A549 (cell line): ENCODE data around the gene GAA. TPM values are rescaled to one million over a fixed set of nuclear protein-coding genes. Genes with fewer than 3 reads are reported as not detected.

Experiments
- ATAC-seq, 2 experiments: fragments of 200-7000 bp in 1 of 2; fragments of >200 bp in 1 of 2; cut with Nextera tagmentation in 1 of 2; cut with Tn5 transposase in 1 of 2; 3 replicates each; pipeline versions ENCODE4 v1.8.0 to v1.9.1; 2018 to 2020; ENCODE audit warnings: mild to moderate bottlenecking in 1 of 2, moderate library complexity in 1 of 2
- CTCF ChIA-PET: fragments of 300-600 bp; sonication (Branson Sonifier 250); formaldehyde crosslinking; extraction: SDS; loops from one replicate; lab custom pipeline; 2021; ENCODE audit warnings: antibody characterized with exemption, inconsistent platforms; lab: Yijun Ruan, JAX
- POLR2A ChIA-PET: fragments of 350-600 bp; formaldehyde crosslinking; extraction: SDS; loops from one replicate; lab custom pipeline; 2021; ENCODE audit warnings: antibody characterized with exemption, inconsistent platforms; lab: Yijun Ruan, JAX
- DNase-seq, 2 experiments: peaks; one replicate each; pipeline versions ENCODE4 v3.0.0 to v3.0.0-alpha.2; 2011 to 2016; ENCODE audit warnings: low read depth in 1 of 2, low spot score in 1 of 2
- FAIRE-seq: peaks from 2 replicates; lab custom pipeline; 2011; peaks lifted over from hg19 to GRCh38; lab: Jason Lieb, UNC
- H3K27ac ChIP-seq, 2 experiments: fragments of >200 bp; sonication (Bioruptor Twin); formaldehyde crosslinking; 3 replicates each; pipeline ENCODE4 v1.5.1; 2016 to 2017
- H3K4me1 ChIP-seq: fragments of >200 bp; sonication (Bioruptor Twin); formaldehyde crosslinking; 3 replicates; pipeline ENCODE4 v1.6.1; 2016
- H3K4me2 ChIP-seq: fragments of >200 bp; sonication (Bioruptor Twin); formaldehyde crosslinking; 3 replicates; pipeline ENCODE4 v1.6.1; 2016
- H3K4me3 ChIP-seq: fragments of >200 bp; sonication (Bioruptor Twin); formaldehyde crosslinking; 3 replicates; pipeline ENCODE4 v1.5.1; 2016
- H3K9me3 ChIP-seq: fragments of >200 bp; sonication (Bioruptor Twin); formaldehyde crosslinking; 3 replicates; pipeline ENCODE4 v1.6.1; 2016
- CBX2 ChIP-seq: fragments of 200-600 bp; sonication (generic); IDR thresholded peaks from 2 replicates; pipeline ENCODE4 v1.6.1; 2016; ENCODE audit warnings: low read depth, mild to moderate bottlenecking, borderline replicate concordance
- CEBPB ChIP-seq, 2 experiments: fragments of >200 bp in 1 of 2; sonication (Bioruptor Twin) in 1 of 2; formaldehyde crosslinking in 1 of 2; IDR thresholded peaks; 2 replicates each; pipeline ENCODE4 v1.6.1; 2012 to 2016
- EHF ChIP-seq: fragments of 250-450 bp; sonication (Bioruptor Pico); IDR thresholded peaks from 2 replicates; pipeline ENCODE4 v1.5.0; 2020; ENCODE audit warnings: mild to moderate bottlenecking
- FOSB ChIP-seq: fragments of 250-450 bp; sonication (Bioruptor Pico); IDR thresholded peaks from 2 replicates; pipeline ENCODE4 v1.5.0; 2020; ENCODE audit warnings: mild to moderate bottlenecking, moderate library complexity
- FOSL2 ChIP-seq, 2 experiments: fragments of 450-650 bp in 1 of 2; fragments of >200 bp in 1 of 2; sonication (Bioruptor Twin) in 1 of 2; formaldehyde crosslinking; IDR thresholded peaks; 2 replicates each; pipeline versions ENCODE4 v1.5.0 to v1.6.1; 2016 to 2020; ENCODE audit warnings: mild to moderate bottlenecking in 1 of 2, moderate library complexity in 1 of 2
- HEYL ChIP-seq: fragments of 250-450 bp; sonication (Bioruptor Pico); IDR thresholded peaks from 2 replicates; pipeline ENCODE4 v1.8.0; 2021; ENCODE audit warnings: mild to moderate bottlenecking, moderate library complexity
- HOXB5 ChIP-seq: fragments of 250-450 bp; sonication (Bioruptor Pico); IDR thresholded peaks from 2 replicates; pipeline ENCODE4 v1.5.0; 2020; ENCODE audit warnings: mild to moderate bottlenecking, moderate library complexity
- JUN ChIP-seq, 2 experiments: fragments of >200 bp; sonication (Bioruptor Twin); formaldehyde crosslinking; IDR thresholded peaks; 2 replicates in 1 of 2; 3 replicates in 1 of 2; pipeline ENCODE4 v1.6.1; 2016 to 2017
- JUNB ChIP-seq: fragments of >200 bp; sonication (Bioruptor Twin); formaldehyde crosslinking; IDR thresholded peaks from 2 replicates; pipeline ENCODE4 v1.6.1; 2016
- KDM1A ChIP-seq: fragments of 200-600 bp; sonication (generic); IDR thresholded peaks from 2 replicates; pipeline ENCODE4 v1.6.1; 2016; ENCODE audit warnings: low read depth, mild to moderate bottlenecking
- MAFK ChIP-seq: fragments of 450-650 bp; IDR thresholded peaks from 2 replicates; pipeline ENCODE4 v1.6.1; 2014; ENCODE audit not compliant: partially characterized antibody
- MYC ChIP-seq: IDR thresholded peaks from 2 replicates; pipeline ENCODE4 v1.6.1; 2012; ENCODE audit warnings: mild to moderate bottlenecking, inconsistent platforms, low read length, improper control_type of control experiment, borderline replicate concordance
- RAD21 ChIP-seq, 2 experiments: fragments of >200 bp in 1 of 2; sonication (Bioruptor Twin) in 1 of 2; formaldehyde crosslinking in 1 of 2; IDR thresholded peaks in 1 of 2; conservative IDR thresholded peaks in 1 of 2; 2 replicates in 1 of 2; 3 replicates in 1 of 2; pipeline ENCODE4 v1.6.1; 2012 to 2018; ENCODE audit warnings: inconsistent platforms in 1 of 2
- RARB ChIP-seq: fragments of 250-450 bp; sonication (Bioruptor Pico); IDR thresholded peaks from 2 replicates; pipeline ENCODE4 v1.8.0; 2021; ENCODE audit warnings: mild to moderate bottlenecking, moderate library complexity
- RFX5 ChIP-seq: fragments of 450-650 bp; IDR thresholded peaks from 2 replicates; pipeline ENCODE4 v1.7.1; 2014; ENCODE audit warnings: antibody characterized with exemption, mild to moderate bottlenecking, moderate library complexity
- TP53 ChIP-seq: fragments of 250-450 bp; sonication (Bioruptor Pico); IDR thresholded peaks from 2 replicates; pipeline ENCODE4 v1.5.0; 2021; ENCODE audit warnings: mild to moderate bottlenecking, moderate library complexity
- ZSCAN20 ChIP-seq: fragments of 250-450 bp; sonication (Bioruptor Pico); IDR thresholded peaks from 2 replicates; pipeline ENCODE4 v1.8.0; 2022; ENCODE audit warnings: mild to moderate bottlenecking, moderate library complexity
- WGBS: methylation state at CpG from one replicate; pipeline ENCODE4 v1.1.6; 2017; ENCODE audit errors: missing lambda C conversion rate; 5-methylcytosine and 5-hydroxymethylcytosine counted together
- polyA plus RNA-seq, 4 experiments: library from polyadenylated mRNA; depleted of rRNA in 3 of 4; stranded (reverse); fragments of >200 nt; fragmentation: RNase III in 1 of 4; extraction: RNeasy Plus Mini Kit Qiagen cat#74134 plus additional on column Dnase treatment in 1 of 4; gene quantifications; 2 replicates in 3 of 4; 3 replicates in 1 of 4; pipeline ENCODE4 v1.2.3, GENCODE V29; 2011 to 2017
- TF ChIP-seq, protein P1 (sequence below): fragments of 250-450 bp; sonication (Bioruptor Pico); IDR thresholded peaks from 2 replicates; pipeline ENCODE4 v1.5.0; 2020; ENCODE audit warnings: low read depth, mild to moderate bottlenecking, moderate library complexity
- TF ChIP-seq, protein P2 (sequence below): fragments of >200 bp; sonication (Bioruptor Twin); formaldehyde crosslinking; IDR thresholded peaks from 3 replicates; pipeline ENCODE4 v1.5.1; 2016
- TF ChIP-seq, protein P3 (sequence below): IDR thresholded peaks from 2 replicates; pipeline ENCODE4 v1.6.1; 2012
- TF ChIP-seq, protein P4 (sequence below): fragments of 200-600 bp; sonication (generic); IDR thresholded peaks from 2 replicates; pipeline ENCODE4 v1.6.1; 2016; ENCODE audit warnings: antibody characterized with exemption, mild to moderate bottlenecking, moderate library complexity

The GAA gene
- polyA plus RNA-seq, 2 of the 4 experiments (the other 2 are of a cell fraction) = 5.7 to 47.4 TPM

DNA sequence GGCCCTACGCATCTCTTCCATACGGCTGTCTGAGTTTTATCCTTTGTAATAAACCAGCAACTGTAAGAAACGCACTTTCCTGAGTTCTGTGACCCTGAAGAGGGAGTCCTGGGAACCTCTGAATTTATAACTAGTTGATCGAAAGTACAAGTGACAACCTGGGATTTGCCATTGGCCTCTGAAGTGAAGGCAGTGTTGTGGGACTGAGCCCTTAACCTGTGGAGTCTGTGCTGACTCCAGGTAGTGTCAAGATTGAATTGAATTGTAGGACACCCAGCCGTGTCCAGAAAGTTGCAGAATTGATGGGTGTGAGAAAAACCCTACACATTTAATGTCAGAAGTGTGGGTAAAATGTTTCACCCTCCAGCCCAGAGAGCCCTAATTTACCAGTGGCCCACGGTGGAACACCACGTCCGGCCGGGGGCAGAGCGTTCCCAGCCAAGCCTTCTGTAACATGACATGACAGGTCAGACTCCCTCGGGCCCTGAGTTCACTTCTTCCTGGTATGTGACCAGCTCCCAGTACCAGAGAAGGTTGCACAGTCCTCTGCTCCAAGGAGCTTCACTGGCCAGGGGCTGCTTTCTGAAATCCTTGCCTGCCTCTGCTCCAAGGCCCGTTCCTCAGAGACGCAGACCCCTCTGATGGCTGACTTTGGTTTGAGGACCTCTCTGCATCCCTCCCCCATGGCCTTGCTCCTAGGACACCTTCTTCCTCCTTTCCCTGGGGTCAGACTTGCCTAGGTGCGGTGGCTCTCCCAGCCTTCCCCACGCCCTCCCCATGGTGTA, 1.5 kb downstream of the GAA start:
- 86% methylated on average over 15 of the region's 15 CpGs for WGBS
- ChIA-PET CTCF (interaction anchor here (1.9 to 4.9 kb wide), 3 partner anchors 12 to 23 kb away, joined by 8 to 176 read pairs (median 60); no protein-coding TSS in a partner anchor), POLR2A (interaction anchor here (1.7 kb wide), 1 partner anchor 12 kb away, joined by 6 read pairs; no protein-coding TSS in a partner anchor)
- TF ChIP-seq JUN (IDR thresholded peaks at IDR 0.05) (no peak), RAD21 (conservative IDR thresholded peaks at IDR 0.05 in 1 of 2, IDR thresholded peaks at IDR 0.05 in 1 of 2) (no peak), TP53 (CRISPR knock-in tag) (no peak), JUNB (no peak), ZSCAN20 (no peak), HEYL (CRISPR knock-in tag) (no peak), FOSL2 (IDR thresholded peaks at IDR 0.05) (no peak), FOSL2 (CRISPR knock-in tag; IDR thresholded peaks at IDR 0.05) (no peak), MAFK (no peak), MYC (no peak), RFX5 (no peak), KDM1A (no peak), CBX2 (no peak), RARB (CRISPR knock-in tag) (no peak)
- TF ChIP-seq, protein P1, sequence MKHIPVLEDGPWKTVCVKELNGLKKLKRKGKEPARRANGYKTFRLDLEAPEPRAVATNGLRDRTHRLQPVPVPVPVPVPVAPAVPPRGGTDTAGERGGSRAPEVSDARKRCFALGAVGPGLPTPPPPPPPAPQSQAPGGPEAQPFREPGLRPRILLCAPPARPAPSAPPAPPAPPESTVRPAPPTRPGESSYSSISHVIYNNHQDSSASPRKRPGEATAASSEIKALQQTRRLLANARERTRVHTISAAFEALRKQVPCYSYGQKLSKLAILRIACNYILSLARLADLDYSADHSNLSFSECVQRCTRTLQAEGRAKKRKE = no peak
- TF ChIP-seq, protein P2, sequence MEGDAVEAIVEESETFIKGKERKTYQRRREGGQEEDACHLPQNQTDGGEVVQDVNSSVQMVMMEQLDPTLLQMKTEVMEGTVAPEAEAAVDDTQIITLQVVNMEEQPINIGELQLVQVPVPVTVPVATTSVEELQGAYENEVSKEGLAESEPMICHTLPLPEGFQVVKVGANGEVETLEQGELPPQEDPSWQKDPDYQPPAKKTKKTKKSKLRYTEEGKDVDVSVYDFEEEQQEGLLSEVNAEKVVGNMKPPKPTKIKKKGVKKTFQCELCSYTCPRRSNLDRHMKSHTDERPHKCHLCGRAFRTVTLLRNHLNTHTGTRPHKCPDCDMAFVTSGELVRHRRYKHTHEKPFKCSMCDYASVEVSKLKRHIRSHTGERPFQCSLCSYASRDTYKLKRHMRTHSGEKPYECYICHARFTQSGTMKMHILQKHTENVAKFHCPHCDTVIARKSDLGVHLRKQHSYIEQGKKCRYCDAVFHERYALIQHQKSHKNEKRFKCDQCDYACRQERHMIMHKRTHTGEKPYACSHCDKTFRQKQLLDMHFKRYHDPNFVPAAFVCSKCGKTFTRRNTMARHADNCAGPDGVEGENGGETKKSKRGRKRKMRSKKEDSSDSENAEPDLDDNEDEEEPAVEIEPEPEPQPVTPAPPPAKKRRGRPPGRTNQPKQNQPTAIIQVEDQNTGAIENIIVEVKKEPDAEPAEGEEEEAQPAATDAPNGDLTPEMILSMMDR = no peak
- TF ChIP-seq, protein P3, sequence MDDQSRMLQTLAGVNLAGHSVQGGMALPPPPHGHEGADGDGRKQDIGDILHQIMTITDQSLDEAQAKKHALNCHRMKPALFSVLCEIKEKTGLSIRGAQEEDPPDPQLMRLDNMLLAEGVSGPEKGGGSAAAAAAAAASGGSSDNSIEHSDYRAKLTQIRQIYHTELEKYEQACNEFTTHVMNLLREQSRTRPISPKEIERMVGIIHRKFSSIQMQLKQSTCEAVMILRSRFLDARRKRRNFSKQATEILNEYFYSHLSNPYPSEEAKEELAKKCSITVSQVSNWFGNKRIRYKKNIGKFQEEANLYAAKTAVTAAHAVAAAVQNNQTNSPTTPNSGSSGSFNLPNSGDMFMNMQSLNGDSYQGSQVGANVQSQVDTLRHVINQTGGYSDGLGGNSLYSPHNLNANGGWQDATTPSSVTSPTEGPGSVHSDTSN = no peak
- Histone ChIP-seq H3K4me1 (peaks cover 11% of the 10 kb centered on the region), H3K27ac (peak overlapping the region in 1 of 2 experiments; percentile 90; a peak in 3 of 6 replicates), H3K9me3 (no peaks in the 10 kb centered on the region), H3K4me3 (peak overlapping the region; percentile 88), H3K4me2 (peak overlapping the region; percentile 95)
- FAIRE-seq (no peak), ATAC-seq (no peak), DNase-seq (no peak)

DNA sequence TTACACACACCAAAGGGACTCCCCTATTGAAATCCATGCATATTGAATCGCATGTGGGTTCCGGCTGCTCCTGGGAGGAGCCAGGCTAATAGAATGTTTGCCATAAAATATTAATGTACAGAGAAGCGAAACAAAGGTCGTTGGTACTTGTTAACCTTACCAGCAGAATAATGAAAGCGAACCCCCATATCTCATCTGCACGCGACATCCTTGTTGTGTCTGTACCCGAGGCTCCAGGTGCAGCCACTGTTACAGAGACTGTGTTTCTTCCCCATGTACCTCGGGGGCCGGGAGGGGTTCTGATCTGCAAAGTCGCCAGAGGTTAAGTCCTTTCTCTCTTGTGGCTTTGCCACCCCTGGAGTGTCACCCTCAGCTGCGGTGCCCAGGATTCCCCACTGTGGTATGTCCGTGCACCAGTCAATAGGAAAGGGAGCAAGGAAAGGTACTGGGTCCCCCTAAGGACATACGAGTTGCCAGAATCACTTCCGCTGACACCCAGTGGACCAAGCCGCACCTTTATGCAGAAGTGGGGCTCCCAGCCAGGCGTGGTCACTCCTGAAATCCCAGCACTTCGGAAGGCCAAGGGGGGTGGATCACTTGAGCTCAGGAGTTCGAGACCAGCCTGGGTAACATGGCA, 2.2 kb downstream of the GAA start:
- ChIA-PET POLR2A (no interaction called here), CTCF (interaction anchor here (1.0 to 2.0 kb wide), 6 partner anchors 9 to 150 kb away, joined by 3 to 9 read pairs (median 6); no protein-coding TSS in a partner anchor)
- Histone ChIP-seq H3K4me3 (no peak overlapping the region), H3K4me2 (no peak overlapping the region), H3K9me3 (no peaks in the 10 kb centered on the region), H3K27ac (no peak overlapping the region)
- TF ChIP-seq HOXB5 (no peak), MAFK (no peak), CEBPB (IDR thresholded peaks at IDR 0.05) (no peak), EHF (CRISPR knock-in tag) (no peak), FOSB (CRISPR knock-in tag) (no peak)
- TF ChIP-seq, protein P2 = no peak
- TF ChIP-seq, protein P4, sequence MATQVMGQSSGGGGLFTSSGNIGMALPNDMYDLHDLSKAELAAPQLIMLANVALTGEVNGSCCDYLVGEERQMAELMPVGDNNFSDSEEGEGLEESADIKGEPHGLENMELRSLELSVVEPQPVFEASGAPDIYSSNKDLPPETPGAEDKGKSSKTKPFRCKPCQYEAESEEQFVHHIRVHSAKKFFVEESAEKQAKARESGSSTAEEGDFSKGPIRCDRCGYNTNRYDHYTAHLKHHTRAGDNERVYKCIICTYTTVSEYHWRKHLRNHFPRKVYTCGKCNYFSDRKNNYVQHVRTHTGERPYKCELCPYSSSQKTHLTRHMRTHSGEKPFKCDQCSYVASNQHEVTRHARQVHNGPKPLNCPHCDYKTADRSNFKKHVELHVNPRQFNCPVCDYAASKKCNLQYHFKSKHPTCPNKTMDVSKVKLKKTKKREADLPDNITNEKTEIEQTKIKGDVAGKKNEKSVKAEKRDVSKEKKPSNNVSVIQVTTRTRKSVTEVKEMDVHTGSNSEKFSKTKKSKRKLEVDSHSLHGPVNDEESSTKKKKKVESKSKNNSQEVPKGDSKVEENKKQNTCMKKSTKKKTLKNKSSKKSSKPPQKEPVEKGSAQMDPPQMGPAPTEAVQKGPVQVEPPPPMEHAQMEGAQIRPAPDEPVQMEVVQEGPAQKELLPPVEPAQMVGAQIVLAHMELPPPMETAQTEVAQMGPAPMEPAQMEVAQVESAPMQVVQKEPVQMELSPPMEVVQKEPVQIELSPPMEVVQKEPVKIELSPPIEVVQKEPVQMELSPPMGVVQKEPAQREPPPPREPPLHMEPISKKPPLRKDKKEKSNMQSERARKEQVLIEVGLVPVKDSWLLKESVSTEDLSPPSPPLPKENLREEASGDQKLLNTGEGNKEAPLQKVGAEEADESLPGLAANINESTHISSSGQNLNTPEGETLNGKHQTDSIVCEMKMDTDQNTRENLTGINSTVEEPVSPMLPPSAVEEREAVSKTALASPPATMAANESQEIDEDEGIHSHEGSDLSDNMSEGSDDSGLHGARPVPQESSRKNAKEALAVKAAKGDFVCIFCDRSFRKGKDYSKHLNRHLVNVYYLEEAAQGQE = no peak
- TF ChIP-seq, all 56 proteins: peak for 0
- peaks cover 11% of the 10 kb centered on the region for H3K4me1 ChIP-seq
- ATAC-seq (no peak), FAIRE-seq (no peak), DNase-seq (no peak)
- WGBS = 92% methylated on average over 19 of the region's 19 CpGs
